Subcutaneous adipose tissue (tissue), 4 donors: Measurements from ENCODE around the gene TMC5. TPM values are rescaled to one million over a fixed set of nuclear protein-coding genes. Genes with fewer than 3 reads are reported as not detected.

Experiments used
- CTCF ChIP-seq: fragments of 450-650 bp; IDR thresholded peaks from one replicate; pipeline ENCODE4 v1.5.1; 2016; ENCODE audit warnings: low read depth, mild to moderate bottlenecking, control low read depth, antibody characterized with exemption, moderate library complexity
- total RNA-seq, 4 donors: library from RNA; depleted of rRNA; stranded (reverse); fragments of >200 nt; gene quantifications; one replicate each; pipeline ENCODE4 v1.1.0, GENCODE V29; 2016

Gene TMC5
- total RNA-seq, 4 donors from 2014 or later, result 0.16 to 0.22 (median 0.17) TPM; not detected in 1

DNA sequence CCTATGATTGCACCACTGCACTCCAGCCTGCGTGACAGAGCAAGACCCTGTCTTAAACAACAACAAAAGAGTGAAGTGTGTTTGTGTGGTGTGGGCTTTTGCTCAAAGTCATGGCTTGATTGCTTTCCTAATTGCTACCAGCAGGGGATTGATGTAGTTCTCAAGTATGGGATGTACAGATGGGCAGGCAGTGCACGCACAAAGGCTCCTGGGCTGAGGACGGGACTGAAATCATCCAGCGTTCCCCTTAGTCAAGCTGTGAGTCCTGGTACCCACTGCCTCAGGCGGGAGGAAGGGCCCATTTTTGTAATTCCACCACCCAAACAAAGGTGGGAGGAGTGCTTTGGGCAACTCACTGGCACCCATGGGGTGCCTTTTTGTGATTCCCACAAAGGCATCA is 56.9 kb downstream of the TMC5 start:
- no peak for TF ChIP-seq CTCF

DNA sequence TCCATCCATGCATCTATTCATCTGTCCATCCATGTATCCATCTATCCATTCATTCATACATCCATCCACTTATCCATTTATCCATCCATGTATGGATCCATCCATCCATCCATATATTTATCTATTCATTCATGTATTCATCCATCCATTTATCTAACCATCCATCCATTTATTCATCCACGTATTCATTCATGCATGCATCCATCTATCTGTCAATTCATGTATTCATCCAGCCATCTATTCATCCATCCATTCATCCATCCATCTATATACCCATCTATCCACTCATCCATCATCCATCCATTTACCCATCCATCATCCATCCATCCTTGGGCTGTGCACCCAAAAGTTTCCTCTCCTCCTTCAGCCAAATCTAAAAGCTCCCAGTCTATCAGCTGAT is 60.8 kb downstream of the TMC5 start:
- no peak for TF ChIP-seq CTCF

- TF ChIP-seq CTCF, result no peak
These were observed 61.6 kb downstream of the TMC5 start for GRCh38 chr16:19479302-19479721.

- TF ChIP-seq CTCF, result no peak
These were observed 63.6 kb downstream of the TMC5 start for GRCh38 chr16:19481296-19481695.

GRCh38 chr16:19481769-19482168 is 64.1 kb downstream of the TMC5 start:
- no peak for TF ChIP-seq CTCF

DNA sequence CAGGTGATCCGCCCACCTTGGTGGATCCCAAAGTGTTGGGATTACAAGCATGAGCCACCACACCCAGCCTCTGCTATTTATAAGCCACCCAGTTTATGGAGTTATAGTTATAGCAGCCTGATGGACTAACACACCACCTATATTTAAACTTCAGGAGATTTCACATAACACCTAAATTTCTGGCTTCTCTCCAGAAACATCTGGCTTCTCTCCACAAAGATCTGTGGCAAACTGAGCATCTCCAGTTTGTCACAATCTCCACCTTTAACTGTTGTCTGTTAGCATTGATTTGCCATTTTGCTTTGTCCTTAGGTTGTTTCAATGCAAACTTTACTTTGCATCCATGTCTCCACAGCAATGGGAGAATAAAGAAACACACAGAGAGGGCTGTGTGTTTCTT is 64.6 kb downstream of the TMC5 start:
- TF ChIP-seq CTCF, result no peak

DNA sequence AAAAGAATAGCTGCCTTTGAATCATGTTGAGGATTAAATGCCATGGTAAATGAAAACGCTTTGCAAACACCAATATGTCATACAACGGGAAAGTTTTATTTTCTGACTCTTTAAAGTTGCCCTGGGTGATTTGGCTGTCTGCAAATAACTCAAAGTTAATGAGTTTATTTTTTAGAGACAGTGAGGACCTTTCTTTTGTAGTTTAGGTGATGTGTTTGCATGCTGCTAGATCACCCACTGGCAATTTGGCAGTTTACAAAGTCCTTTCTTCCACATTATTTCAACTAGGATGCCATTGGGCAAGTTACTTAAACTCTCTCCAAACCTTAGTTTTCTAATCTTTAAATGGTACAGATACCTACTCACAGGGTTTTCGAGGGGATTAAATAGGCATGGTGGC is 66.4 kb downstream of the TMC5 start:
- no peak for TF ChIP-seq CTCF
